Renal pelvis (tissue), 4 donors: ENCODE measurements around the gene SLC25A13. TPM values are rescaled to one million over a fixed set of nuclear protein-coding genes. Genes with fewer than 3 reads are reported as not detected.
A peak's percentile ranks its signal among the peaks of the same experiment; 100 is the strongest.

ENCODE experiments used
- DNase-seq: peaks from one replicate; pipeline ENCODE4 v3.0.0-alpha.2; 2013
- polyA plus RNA-seq, 3 donors: library from polyadenylated mRNA; unstranded; fragments of 120-200 nt; gene quantifications; one replicate each; pipeline ENCODE4 v1.2.1, GENCODE V29; 2013; ENCODE audit not compliant: insufficient read length in 3 of 3

SLC25A13 gene
- polyA plus RNA-seq, 3 donors: 38.0 to 44.0 (median 41.4) TPM

GRCh38 chr7:96104984-96105383 lies 216.9 kb downstream of the SLC25A13 start:
- DNase-seq: no peak

DNA sequence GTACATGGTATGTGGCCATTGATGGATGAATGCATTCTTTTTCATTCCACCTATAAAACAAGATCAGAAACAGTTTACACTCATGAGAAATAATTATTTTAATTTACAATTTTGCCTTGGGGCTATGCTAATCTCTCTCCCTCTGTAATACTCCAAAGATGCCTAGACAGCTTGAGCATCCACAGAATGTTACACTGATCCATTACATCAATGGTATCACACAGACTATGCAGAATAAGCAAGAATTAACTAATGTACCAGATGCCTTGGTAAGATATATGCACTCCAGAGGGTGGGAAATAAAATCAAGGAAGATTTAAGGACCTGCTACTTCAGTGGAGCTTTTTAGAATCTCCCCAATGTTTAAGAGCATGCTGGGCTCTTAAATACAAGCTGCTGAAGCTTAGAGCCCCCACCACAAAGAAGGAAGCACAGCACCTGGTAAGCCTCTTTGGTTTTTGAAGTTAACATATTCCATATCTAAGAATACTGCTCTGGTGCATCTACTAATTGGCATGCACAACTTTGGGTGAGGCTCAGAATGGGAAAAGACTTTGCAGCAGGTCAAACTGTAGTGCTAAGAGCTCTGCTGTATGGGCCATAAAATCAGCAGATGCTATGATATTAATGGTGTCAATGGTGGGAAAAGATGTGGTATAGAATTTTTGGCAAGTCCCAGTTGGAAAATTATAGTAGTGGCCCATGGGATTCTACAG lies 219.6 kb downstream of the SLC25A13 start:
- DNase-seq: no peak

- no peak for DNase-seq
Measured at GRCh38 chr7:96100737-96101136, 221.2 kb downstream of the SLC25A13 start.

GRCh38 chr7:96097835-96098234 lies 224.1 kb downstream of the SLC25A13 start:
- no peak for DNase-seq

GRCh38 chr7:96093435-96093834 lies 228.5 kb downstream of the SLC25A13 start:
- no peak for DNase-seq

- no peak for DNase-seq
Measured at GRCh38 chr7:96090756-96091155, 231.1 kb downstream of the SLC25A13 start.

DNA sequence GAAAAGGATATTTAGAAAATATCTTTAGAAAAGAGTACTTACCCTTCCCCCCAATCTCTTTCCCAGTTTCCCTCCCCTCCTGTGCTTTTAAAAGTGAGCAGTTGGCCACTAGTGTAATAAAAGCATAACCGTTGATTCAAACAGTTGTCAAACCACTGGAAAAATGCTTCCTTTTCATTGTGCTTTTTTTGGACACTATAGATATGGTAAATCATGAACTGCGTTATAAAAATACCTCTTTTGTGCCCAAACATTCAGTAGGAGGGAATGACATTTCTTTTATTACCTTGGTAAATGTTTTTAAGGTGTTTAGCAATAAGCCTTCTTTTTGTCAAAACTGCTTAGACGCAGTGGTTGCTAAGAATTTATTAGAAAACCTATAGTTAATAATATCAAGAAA lies 232.4 kb downstream of the SLC25A13 start:
- no peak for DNase-seq

DNA sequence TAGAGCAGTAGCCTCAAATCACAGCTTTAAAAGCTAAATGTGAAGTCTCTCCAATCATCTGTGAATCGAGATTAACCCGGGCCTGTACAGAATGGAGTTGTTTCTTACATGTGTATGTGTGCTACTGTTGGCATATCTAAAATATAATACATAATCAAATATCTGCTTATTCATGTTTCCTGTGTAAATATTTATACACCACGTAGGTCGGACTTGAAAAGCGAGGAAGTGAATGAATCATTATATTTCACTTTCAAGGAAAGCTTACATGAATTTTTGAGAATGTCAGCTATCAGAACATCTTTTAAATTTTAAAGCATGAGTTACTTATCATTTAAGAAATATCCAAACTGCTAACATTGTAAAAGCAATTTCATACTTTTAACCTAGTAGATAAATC lies 233.3 kb downstream of the SLC25A13 start:
- no peak for DNase-seq

DNA sequence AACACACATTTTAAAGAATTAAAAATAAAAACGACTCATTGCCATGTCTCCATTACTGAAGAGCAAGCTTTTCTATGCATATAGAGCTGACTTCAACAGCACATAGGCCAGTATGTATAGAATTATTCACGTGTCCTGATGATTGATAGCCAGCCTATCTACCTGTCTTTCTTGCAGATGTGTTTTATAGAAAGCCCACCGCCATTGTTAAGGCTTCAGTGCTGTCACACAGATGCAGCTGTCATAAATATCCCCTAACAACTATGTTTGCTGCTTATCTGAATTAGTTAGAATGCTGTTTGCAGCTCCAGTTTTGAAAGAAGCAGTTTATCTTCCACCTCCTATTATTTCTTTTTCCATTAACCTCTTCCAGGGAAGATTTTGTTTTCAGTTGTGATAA lies 235.9 kb downstream of the SLC25A13 start:
- DNase-seq: no peak

- DNase-seq: no peak
Measured at GRCh38 chr7:96084881-96085553, 236.9 kb downstream of the SLC25A13 start.

- no peak for DNase-seq
Measured at GRCh38 chr7:96080027-96080426, 241.9 kb downstream of the SLC25A13 start.

- no peak for DNase-seq
Measured at GRCh38 chr7:96076350-96076707, 245.6 kb downstream of the SLC25A13 start.

DNA sequence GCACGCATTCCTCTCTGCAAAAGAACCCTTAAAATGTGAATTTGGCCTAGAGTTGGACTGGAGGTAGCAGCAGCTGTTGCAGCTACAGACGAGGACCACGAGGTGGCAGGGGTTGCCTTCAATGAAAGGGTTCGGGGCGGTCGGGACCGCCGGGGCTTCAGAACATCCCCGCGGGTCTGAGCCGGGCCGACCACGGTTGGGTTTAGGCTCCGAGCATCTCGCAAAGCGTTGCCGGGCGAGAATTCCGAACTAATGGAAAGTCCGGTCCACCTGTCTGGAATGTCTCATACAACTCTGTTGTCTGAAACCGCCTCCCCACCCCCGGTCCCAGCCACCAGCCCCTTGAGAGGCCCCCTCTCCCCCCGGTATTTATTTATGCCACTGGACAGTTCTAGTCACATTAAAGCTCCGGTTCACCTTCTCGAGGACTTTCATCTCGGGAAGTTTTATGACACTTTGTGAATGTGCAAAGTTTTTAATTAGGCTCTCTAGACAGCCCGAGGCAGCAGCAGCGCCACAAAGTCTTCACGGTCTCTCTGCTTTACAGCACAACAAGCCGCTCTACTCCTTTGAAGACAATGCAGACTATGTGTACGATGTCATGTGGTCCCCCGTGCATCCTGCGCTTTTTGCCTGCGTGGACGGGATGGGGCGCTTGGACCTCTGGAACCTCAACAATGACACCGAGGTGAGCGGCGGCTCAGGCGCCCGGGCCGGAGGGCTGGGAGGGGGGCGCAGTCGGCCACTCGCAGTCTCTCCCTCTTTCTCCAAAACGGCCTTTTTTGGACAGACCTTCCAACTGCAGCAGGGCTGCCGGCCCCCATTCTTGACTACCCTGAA lies 246.2 kb downstream of the SLC25A13 start:
- DNase-seq: peak; percentile 42

GRCh38 chr7:96074871-96075270 lies 247.0 kb downstream of the SLC25A13 start:
- DNase-seq: no peak
